Renal cortical epithelial cell (primary cell): ENCODE data around the gene NMUR1. TPM values are rescaled to one million over a fixed set of nuclear protein-coding genes. Genes with fewer than 3 reads are reported as not detected.
A peak's percentile ranks its signal among the peaks of the same experiment; 100 is the strongest.
"Not testable (repeated sequence)": the region's sequence is repeated elsewhere in the genome, so short reads cannot be mapped to it uniquely, and the experiment has no call there.

ENCODE experiments used
- DNase-seq: peaks from one replicate; pipeline ENCODE4 v3.0.0-alpha.2; 2011; ENCODE audit warnings: low read depth
- total RNA-seq: library from RNA; depleted of rRNA; stranded (reverse); fragments of >200 nt; gene quantifications from 2 replicates; pipeline ENCODE4 v1.2.3, GENCODE V29; 2014

The NMUR1 gene
- 0.05 TPM in 1 of 2 replicates, not detected in the other for total RNA-seq

GRCh38 chr2:231530099-231531011 is at the start of gene NMUR1:
Gene NMUR1 (minus strand): TSS chr2:231530445. CDS start chr2:231530361, 84 bp downstream.
- no peak for DNase-seq

GRCh38 chr2:231579560-231579959 is 49.3 kb upstream of the NMUR1 start:
- no peak for DNase-seq

- DNase-seq, result not testable (repeated sequence)
These were observed 48.4 kb upstream of the NMUR1 start for GRCh38 chr2:231578655-231579054.

GRCh38 chr2:231576465-231576864 is 46.2 kb upstream of the NMUR1 start:
- no peak for DNase-seq

GRCh38 chr2:231575612-231576256 is 45.5 kb upstream of the NMUR1 start:
- no peak for DNase-seq

GRCh38 chr2:231573698-231574421 is 43.6 kb upstream of the NMUR1 start:
- DNase-seq, result no peak

- no peak for DNase-seq
These were observed 42.9 kb upstream of the NMUR1 start for GRCh38 chr2:231573096-231573495.

- DNase-seq, result no peak
These were observed 41.5 kb upstream of the NMUR1 start for GRCh38 chr2:231571661-231572191.

GRCh38 chr2:231570915-231571314 is 40.7 kb upstream of the NMUR1 start:
- DNase-seq, result not testable (repeated sequence)

GRCh38 chr2:231568785-231569435 is 38.7 kb upstream of the NMUR1 start:
- DNase-seq, result no peak

- DNase-seq, result no peak
These were observed 38.0 kb upstream of the NMUR1 start for GRCh38 chr2:231568098-231568784.

- no peak for DNase-seq
These were observed 36.9 kb upstream of the NMUR1 start for GRCh38 chr2:231567159-231567558.

GRCh38 chr2:231565887-231566594 is 35.8 kb upstream of the NMUR1 start:
- peak; percentile 15 for DNase-seq

GRCh38 chr2:231563378-231563961 is 33.2 kb upstream of the NMUR1 start:
- peak; percentile 36 for DNase-seq

GRCh38 chr2:231557571-231558217 is 27.4 kb upstream of the NMUR1 start:
- DNase-seq, result peak; percentile 77

GRCh38 chr2:231556981-231557380 is 26.7 kb upstream of the NMUR1 start:
- DNase-seq, result no peak

- DNase-seq, result not testable (repeated sequence)
These were observed 26.3 kb upstream of the NMUR1 start for GRCh38 chr2:231556496-231556895.

GRCh38 chr2:231554748-231555545 is 24.7 kb upstream of the NMUR1 start:
- DNase-seq, result no peak
